ENCODE measurements around the gene TMEM231. TPM values are rescaled to one million over a fixed set of nuclear protein-coding genes. Genes with fewer than 3 reads are reported as not detected.

Gene TMEM231
- total RNA-seq, 1 donor, result 17.0 TPM

DNA sequence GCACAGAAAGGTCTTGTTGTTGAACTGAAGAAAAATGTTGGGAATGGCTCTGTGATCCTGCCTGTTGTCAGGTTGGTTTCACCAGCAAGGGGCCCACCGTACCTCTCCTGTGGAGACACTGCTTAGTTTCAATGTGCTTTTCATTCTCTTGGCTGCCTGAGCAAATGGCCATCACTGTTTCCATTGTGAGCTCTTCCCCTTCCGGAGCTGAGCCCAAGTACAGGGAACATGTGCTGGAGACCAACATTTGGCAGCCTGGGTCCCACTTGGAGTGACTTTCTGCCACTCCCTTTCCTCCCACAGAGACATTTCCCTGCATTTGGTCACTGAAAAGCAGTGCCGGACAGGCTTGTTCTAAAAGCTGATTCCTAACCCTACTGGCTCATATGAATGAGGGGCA, 33.3 kb upstream of the TMEM231 start:
- no peak for DNase-seq (ENCODE audit: insufficient read length, low spot score, missing footprints)
- Histone ChIP-seq H3K4me2 (ENCODE audit: insufficient read depth, low read length) (no peak overlapping the region), H3K4me1 (ENCODE audit: insufficient read depth, low read length) (peaks cover 28% of the 10 kb centered on the region), H3K79me2 (ENCODE audit: insufficient read depth, low read length) (no peaks in the 10 kb centered on the region), H3K36me3 (ENCODE audit: insufficient read depth, low read length) (no peaks in the 10 kb centered on the region), H3K9me3 (ENCODE audit: low read depth, low read length) (no peaks in the 10 kb centered on the region), H4K20me1 (ENCODE audit: insufficient read depth, low read length) (no peaks in the 10 kb centered on the region), H3K4me3 (ENCODE audit: insufficient read depth, low read length) (no peak overlapping the region), H3K27me3 (ENCODE audit: insufficient read depth, low read length) (no peaks in the 10 kb centered on the region), H2AFZ (ENCODE audit: low read length) (no peak overlapping the region), H3K27ac (ENCODE audit: low read depth, low read length) (no peak overlapping the region)
- TF ChIP-seq CTCF (IDR thresholded peaks at IDR 0.05; ENCODE audit: extremely low read depth, low read depth, low read length), result no peak

GRCh38 chr16:75588716-75589115, 32.7 kb upstream of the TMEM231 start:
- no peak for TF ChIP-seq CTCF (IDR thresholded peaks at IDR 0.05; ENCODE audit: extremely low read depth, low read depth, low read length)
- H2AFZ ChIP-seq (ENCODE audit: low read length), result no peak overlapping the region
- no peaks in the 10 kb centered on the region for H3K9me3 ChIP-seq (ENCODE audit: low read depth, low read length)

GRCh38 chr16:75584108-75584507, 28.1 kb upstream of the TMEM231 start:
- no peak overlapping the region for H3K4me2 ChIP-seq (ENCODE audit: insufficient read depth, low read length)
- TF ChIP-seq CTCF (IDR thresholded peaks at IDR 0.05; ENCODE audit: extremely low read depth, low read depth, low read length), result no peak
- H2AFZ ChIP-seq (ENCODE audit: low read length), result no peak overlapping the region
- H3K9me3 ChIP-seq (ENCODE audit: low read depth, low read length), result no peaks in the 10 kb centered on the region
- H3K27me3 ChIP-seq (ENCODE audit: insufficient read depth, low read length), result no peaks in the 10 kb centered on the region
- no peak overlapping the region for H3K4me3 ChIP-seq (ENCODE audit: insufficient read depth, low read length)
- H4K20me1 ChIP-seq (ENCODE audit: insufficient read depth, low read length), result no peaks in the 10 kb centered on the region
- DNase-seq (ENCODE audit: insufficient read length, low spot score, missing footprints), result no peak
- peaks cover 3% of the 10 kb centered on the region for H3K36me3 ChIP-seq (ENCODE audit: insufficient read depth, low read length)
- no peak overlapping the region for H3K27ac ChIP-seq (ENCODE audit: low read depth, low read length)
- no peaks in the 10 kb centered on the region for H3K4me1 ChIP-seq (ENCODE audit: insufficient read depth, low read length)
- no peaks in the 10 kb centered on the region for H3K79me2 ChIP-seq (ENCODE audit: insufficient read depth, low read length)

More at GRCh38 chr16:75588716-75589115, 32.7 kb upstream of the TMEM231 start:
- Histone ChIP-seq H3K27ac (ENCODE audit: low read depth, low read length) (no peak overlapping the region), H3K36me3 (ENCODE audit: insufficient read depth, low read length) (no peaks in the 10 kb centered on the region), H3K4me1 (ENCODE audit: insufficient read depth, low read length) (peaks cover 22% of the 10 kb centered on the region), H3K79me2 (ENCODE audit: insufficient read depth, low read length) (no peaks in the 10 kb centered on the region), H4K20me1 (ENCODE audit: insufficient read depth, low read length) (no peaks in the 10 kb centered on the region), H3K4me3 (ENCODE audit: insufficient read depth, low read length) (no peak overlapping the region), H3K4me2 (ENCODE audit: insufficient read depth, low read length) (no peak overlapping the region), H3K27me3 (ENCODE audit: insufficient read depth, low read length) (no peaks in the 10 kb centered on the region)
- peak; percentile 23 for DNase-seq (ENCODE audit: insufficient read length, low spot score, missing footprints)

DNA sequence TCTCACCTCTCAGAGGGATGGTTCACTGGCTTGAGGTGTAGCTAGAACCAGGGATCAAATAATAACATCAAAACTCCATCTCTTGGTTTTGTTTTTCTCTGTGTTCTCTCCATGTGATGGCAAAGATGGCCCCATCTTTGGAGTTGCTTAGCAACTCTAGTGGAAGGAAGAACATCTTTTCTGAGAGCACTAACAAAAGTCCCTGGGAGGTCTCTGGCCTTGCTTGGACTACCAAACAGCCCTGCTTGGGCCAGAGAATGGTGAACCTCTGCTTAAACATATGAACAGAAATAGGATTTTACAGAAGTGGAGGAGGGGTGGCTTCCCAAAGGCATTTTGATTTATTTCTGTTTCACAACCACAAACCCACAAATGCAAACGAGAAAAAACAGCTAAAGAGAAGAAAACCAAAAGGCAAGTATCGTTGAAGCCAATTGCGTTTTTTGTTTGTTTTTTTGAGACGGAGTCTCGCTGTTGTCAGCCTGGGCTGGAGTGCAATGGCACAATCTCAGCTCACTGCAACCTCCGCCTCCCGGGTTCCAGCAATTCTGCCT, 23.3 kb upstream of the TMEM231 start:
- no peak for TF ChIP-seq CTCF (IDR thresholded peaks at IDR 0.05; ENCODE audit: extremely low read depth, low read depth, low read length)
- no peak overlapping the region for H3K4me3 ChIP-seq (ENCODE audit: insufficient read depth, low read length)
- no peak for DNase-seq (ENCODE audit: insufficient read length, low spot score, missing footprints)

More for the DNA sequence above, 23.3 kb upstream of the TMEM231 start:
- Histone ChIP-seq H3K27me3 (ENCODE audit: insufficient read depth, low read length) (no peaks in the 10 kb centered on the region), H3K4me2 (ENCODE audit: insufficient read depth, low read length) (no peak overlapping the region), H3K9me3 (ENCODE audit: low read depth, low read length) (no peaks in the 10 kb centered on the region), H4K20me1 (ENCODE audit: insufficient read depth, low read length) (peaks cover 5% of the 10 kb centered on the region), H3K36me3 (ENCODE audit: insufficient read depth, low read length) (peaks cover 39% of the 10 kb centered on the region), H2AFZ (ENCODE audit: low read length) (no peak overlapping the region), H3K4me1 (ENCODE audit: insufficient read depth, low read length) (no peaks in the 10 kb centered on the region), H3K27ac (ENCODE audit: low read depth, low read length) (no peak overlapping the region), H3K79me2 (ENCODE audit: insufficient read depth, low read length) (peaks cover 4% of the 10 kb centered on the region)
